ENCODE measurements around the gene ATP13A3. TPM values are rescaled to one million over a fixed set of nuclear protein-coding genes. Genes with fewer than 3 reads are reported as not detected.

ATP13A3 gene
- total RNA-seq, 1 experiment from 2014 or later = 78.3 TPM

DNA sequence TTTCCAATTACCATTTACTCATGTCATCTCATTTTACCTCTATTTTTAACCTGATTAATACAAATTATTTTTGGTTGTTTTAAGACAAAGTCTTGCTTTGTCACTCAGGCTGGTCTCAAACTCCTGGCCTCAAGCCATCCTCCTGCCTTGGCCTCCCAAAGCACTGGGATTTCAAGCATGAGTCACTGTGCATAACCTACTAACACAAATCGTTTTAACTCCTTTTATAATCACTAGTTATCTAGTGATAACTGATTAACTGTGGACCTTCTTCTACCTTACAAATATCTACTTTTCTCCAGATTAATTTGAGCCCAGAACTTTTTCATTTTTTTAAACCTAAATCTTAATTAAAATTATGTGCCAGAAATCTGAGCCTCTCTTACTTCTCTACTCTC lies 4.6 kb downstream of the ATP13A3 start:
- ChIA-PET POLR2A (no interaction called here), CTCF (no interaction called here)
- ATAC-seq (no peak), DNase-seq (ENCODE audit: low spot score) (no peak)
- TF ChIP-seq, protein P1, sequence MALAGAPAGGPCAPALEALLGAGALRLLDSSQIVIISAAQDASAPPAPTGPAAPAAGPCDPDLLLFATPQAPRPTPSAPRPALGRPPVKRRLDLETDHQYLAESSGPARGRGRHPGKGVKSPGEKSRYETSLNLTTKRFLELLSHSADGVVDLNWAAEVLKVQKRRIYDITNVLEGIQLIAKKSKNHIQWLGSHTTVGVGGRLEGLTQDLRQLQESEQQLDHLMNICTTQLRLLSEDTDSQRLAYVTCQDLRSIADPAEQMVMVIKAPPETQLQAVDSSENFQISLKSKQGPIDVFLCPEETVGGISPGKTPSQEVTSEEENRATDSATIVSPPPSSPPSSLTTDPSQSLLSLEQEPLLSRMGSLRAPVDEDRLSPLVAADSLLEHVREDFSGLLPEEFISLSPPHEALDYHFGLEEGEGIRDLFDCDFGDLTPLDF (CRISPR knock-in tag; IDR thresholded peaks at IDR 0.05) = no peak
- TF ChIP-seq RORB (CRISPR knock-in tag; IDR thresholded peaks at IDR 0.05) (no peak), ZNF138 (CRISPR knock-in tag; conservative IDR thresholded peaks at IDR 0.05) (no peak)
- TF ChIP-seq, protein P2, sequence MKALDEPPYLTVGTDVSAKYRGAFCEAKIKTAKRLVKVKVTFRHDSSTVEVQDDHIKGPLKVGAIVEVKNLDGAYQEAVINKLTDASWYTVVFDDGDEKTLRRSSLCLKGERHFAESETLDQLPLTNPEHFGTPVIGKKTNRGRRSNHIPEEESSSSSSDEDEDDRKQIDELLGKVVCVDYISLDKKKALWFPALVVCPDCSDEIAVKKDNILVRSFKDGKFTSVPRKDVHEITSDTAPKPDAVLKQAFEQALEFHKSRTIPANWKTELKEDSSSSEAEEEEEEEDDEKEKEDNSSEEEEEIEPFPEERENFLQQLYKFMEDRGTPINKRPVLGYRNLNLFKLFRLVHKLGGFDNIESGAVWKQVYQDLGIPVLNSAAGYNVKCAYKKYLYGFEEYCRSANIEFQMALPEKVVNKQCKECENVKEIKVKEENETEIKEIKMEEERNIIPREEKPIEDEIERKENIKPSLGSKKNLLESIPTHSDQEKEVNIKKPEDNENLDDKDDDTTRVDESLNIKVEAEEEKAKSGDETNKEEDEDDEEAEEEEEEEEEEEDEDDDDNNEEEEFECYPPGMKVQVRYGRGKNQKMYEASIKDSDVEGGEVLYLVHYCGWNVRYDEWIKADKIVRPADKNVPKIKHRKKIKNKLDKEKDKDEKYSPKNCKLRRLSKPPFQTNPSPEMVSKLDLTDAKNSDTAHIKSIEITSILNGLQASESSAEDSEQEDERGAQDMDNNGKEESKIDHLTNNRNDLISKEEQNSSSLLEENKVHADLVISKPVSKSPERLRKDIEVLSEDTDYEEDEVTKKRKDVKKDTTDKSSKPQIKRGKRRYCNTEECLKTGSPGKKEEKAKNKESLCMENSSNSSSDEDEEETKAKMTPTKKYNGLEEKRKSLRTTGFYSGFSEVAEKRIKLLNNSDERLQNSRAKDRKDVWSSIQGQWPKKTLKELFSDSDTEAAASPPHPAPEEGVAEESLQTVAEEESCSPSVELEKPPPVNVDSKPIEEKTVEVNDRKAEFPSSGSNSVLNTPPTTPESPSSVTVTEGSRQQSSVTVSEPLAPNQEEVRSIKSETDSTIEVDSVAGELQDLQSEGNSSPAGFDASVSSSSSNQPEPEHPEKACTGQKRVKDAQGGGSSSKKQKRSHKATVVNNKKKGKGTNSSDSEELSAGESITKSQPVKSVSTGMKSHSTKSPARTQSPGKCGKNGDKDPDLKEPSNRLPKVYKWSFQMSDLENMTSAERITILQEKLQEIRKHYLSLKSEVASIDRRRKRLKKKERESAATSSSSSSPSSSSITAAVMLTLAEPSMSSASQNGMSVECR (CRISPR knock-in tag; IDR thresholded peaks at IDR 0.05; ENCODE audit: borderline replicate concordance) = no peak
- TF ChIP-seq, protein P3, sequence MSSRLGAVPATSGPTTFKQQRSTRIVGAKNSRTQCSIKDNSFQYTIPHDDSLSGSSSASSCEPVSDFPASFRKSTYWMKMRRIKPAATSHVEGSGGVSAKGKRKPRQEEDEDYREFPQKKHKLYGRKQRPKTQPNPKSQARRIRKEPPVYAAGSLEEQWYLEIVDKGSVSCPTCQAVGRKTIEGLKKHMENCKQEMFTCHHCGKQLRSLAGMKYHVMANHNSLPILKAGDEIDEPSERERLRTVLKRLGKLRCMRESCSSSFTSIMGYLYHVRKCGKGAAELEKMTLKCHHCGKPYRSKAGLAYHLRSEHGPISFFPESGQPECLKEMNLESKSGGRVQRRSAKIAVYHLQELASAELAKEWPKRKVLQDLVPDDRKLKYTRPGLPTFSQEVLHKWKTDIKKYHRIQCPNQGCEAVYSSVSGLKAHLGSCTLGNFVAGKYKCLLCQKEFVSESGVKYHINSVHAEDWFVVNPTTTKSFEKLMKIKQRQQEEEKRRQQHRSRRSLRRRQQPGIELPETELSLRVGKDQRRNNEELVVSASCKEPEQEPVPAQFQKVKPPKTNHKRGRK (CRISPR knock-in tag; IDR thresholded peaks at IDR 0.05; ENCODE audit: borderline replicate concordance) = no peak
- peaks cover 12% of the 10 kb centered on the region for H3K36me3 Mint-ChIP-seq
- peaks cover 18% of the 10 kb centered on the region for H3K4me1 Mint-ChIP-seq
- H3K4me3 Mint-ChIP-seq = no peak overlapping the region
- peak overlapping the region; percentile 15; the same call in 1 of the 2 replicates for H3K27ac Mint-ChIP-seq
- H3K9me3 Mint-ChIP-seq = no peaks in the 10 kb centered on the region
- peaks cover 2% of the 10 kb centered on the region; the same call in 1 of the 2 replicates for H3K27me3 Mint-ChIP-seq (ENCODE audit: low read depth)

DNA sequence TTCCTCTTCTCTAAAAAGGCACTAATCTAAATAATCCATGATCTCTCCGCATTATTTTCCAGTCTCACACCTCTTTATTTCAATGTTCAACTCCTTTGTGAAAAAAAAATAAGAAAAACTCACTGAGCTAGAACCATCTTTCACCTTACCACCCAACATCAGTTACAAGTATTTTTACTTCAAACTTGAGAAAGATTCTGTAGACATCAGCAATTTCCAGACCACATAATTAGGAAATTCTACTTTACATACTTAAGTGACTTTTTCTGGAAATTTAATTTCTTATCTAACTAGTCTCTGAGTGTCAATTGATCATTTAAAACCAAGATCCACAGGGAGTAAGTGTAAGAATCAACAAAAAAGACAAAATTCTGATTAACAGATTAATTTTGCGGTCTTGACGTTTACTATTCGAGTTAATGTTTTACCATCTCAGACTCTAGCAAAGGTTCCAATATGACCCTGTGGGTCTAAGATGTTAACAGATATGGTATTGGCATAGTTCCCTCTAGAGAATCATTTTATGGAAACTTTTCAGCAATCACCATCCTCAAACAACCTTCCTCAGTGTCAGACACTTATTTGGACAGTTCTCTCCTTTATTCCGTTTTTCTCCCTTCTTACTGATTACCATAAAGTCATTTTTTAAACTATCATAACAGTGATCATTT lies 5.1 kb downstream of the ATP13A3 start:
- Mint-ChIP-seq H3K27me3 (ENCODE audit: low read depth) (no peaks in the 10 kb centered on the region), H3K4me1 (peaks cover 18% of the 10 kb centered on the region), H3K36me3 (peaks cover 12% of the 10 kb centered on the region), H3K9me3 (no peaks in the 10 kb centered on the region), H3K4me3 (no peak overlapping the region), H3K27ac (peak overlapping the region; percentile 15; the same call in 1 of the 2 replicates)
- DNase-seq (ENCODE audit: low spot score) = no peak
- CTCF ChIA-PET = interaction anchor here (1.5 kb wide), 1 partner anchor 10 kb away, joined by 3 read pairs; no protein-coding TSS in a partner anchor
- POLR2A ChIA-PET = no interaction called here
- no peak for ATAC-seq
- TF ChIP-seq SOX15 (CRISPR knock-in tag; IDR thresholded peaks at IDR 0.05) = no peak
- TF ChIP-seq RELA (CRISPR knock-in tag; IDR thresholded peaks at IDR 0.05; ENCODE audit: borderline replicate concordance) = no peak
- no peak for TF ChIP-seq FOXK1 (CRISPR knock-in tag; IDR thresholded peaks at IDR 0.05)
- TF ChIP-seq, protein P4, sequence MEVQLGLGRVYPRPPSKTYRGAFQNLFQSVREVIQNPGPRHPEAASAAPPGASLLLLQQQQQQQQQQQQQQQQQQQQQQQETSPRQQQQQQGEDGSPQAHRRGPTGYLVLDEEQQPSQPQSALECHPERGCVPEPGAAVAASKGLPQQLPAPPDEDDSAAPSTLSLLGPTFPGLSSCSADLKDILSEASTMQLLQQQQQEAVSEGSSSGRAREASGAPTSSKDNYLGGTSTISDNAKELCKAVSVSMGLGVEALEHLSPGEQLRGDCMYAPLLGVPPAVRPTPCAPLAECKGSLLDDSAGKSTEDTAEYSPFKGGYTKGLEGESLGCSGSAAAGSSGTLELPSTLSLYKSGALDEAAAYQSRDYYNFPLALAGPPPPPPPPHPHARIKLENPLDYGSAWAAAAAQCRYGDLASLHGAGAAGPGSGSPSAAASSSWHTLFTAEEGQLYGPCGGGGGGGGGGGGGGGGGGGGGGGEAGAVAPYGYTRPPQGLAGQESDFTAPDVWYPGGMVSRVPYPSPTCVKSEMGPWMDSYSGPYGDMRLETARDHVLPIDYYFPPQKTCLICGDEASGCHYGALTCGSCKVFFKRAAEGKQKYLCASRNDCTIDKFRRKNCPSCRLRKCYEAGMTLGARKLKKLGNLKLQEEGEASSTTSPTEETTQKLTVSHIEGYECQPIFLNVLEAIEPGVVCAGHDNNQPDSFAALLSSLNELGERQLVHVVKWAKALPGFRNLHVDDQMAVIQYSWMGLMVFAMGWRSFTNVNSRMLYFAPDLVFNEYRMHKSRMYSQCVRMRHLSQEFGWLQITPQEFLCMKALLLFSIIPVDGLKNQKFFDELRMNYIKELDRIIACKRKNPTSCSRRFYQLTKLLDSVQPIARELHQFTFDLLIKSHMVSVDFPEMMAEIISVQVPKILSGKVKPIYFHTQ (CRISPR knock-in tag; IDR thresholded peaks at IDR 0.05) = no peak
- TF ChIP-seq, protein P5, sequence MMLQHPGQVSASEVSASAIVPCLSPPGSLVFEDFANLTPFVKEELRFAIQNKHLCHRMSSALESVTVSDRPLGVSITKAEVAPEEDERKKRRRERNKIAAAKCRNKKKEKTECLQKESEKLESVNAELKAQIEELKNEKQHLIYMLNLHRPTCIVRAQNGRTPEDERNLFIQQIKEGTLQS (CRISPR knock-in tag; conservative IDR thresholded peaks at IDR 0.05) = no peak
- no peak for TF ChIP-seq OVOL2 (CRISPR knock-in tag; IDR thresholded peaks at IDR 0.05; ENCODE audit: borderline replicate concordance)
- no peak for TF ChIP-seq NR1H2 (CRISPR knock-in tag; IDR thresholded peaks at IDR 0.05)
- TF ChIP-seq ZNF219 (CRISPR knock-in tag; IDR thresholded peaks at IDR 0.05; ENCODE audit: borderline replicate concordance) = no peak
- TF ChIP-seq MYBL2 (CRISPR knock-in tag; IDR thresholded peaks at IDR 0.05) = no peak
- TF ChIP-seq SP1 (CRISPR knock-in tag; conservative IDR thresholded peaks at IDR 0.05) = no peak
- no peak for TF ChIP-seq TEAD1 (CRISPR knock-in tag; IDR thresholded peaks at IDR 0.05)
- TF ChIP-seq, protein P6, sequence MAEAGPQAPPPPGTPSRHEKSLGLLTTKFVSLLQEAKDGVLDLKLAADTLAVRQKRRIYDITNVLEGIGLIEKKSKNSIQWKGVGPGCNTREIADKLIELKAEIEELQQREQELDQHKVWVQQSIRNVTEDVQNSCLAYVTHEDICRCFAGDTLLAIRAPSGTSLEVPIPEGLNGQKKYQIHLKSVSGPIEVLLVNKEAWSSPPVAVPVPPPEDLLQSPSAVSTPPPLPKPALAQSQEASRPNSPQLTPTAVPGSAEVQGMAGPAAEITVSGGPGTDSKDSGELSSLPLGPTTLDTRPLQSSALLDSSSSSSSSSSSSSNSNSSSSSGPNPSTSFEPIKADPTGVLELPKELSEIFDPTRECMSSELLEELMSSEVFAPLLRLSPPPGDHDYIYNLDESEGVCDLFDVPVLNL (CRISPR knock-in tag; IDR thresholded peaks at IDR 0.05; ENCODE audit: borderline replicate concordance, low read depth) = no peak
- no peak for TF ChIP-seq CREB1 (CRISPR knock-in tag; IDR thresholded peaks at IDR 0.05)
- no peak for TF ChIP-seq PRRX2 (CRISPR knock-in tag; IDR thresholded peaks at IDR 0.05)
- no peak for TF ChIP-seq ZNF138 (CRISPR knock-in tag; conservative IDR thresholded peaks at IDR 0.05)
- TF ChIP-seq, protein P7, sequence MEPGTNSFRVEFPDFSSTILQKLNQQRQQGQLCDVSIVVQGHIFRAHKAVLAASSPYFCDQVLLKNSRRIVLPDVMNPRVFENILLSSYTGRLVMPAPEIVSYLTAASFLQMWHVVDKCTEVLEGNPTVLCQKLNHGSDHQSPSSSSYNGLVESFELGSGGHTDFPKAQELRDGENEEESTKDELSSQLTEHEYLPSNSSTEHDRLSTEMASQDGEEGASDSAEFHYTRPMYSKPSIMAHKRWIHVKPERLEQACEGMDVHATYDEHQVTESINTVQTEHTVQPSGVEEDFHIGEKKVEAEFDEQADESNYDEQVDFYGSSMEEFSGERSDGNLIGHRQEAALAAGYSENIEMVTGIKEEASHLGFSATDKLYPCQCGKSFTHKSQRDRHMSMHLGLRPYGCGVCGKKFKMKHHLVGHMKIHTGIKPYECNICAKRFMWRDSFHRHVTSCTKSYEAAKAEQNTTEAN (CRISPR knock-in tag; IDR thresholded peaks at IDR 0.05) = no peak
- TF ChIP-seq NFATC4 (CRISPR knock-in tag; IDR thresholded peaks at IDR 0.05) = no peak
- no peak for TF ChIP-seq MXD4 (CRISPR knock-in tag; IDR thresholded peaks at IDR 0.05; ENCODE audit: borderline replicate concordance)

Measured in WTC11 (cell line).